Measurements from ENCODE around the gene SUSD6. TPM values are rescaled to one million over a fixed set of nuclear protein-coding genes. Genes with fewer than 3 reads are reported as not detected.
A peak's percentile ranks its signal among the peaks of the same experiment; 100 is the strongest.
"Not testable (repeated sequence)": the region's sequence is repeated elsewhere in the genome, so short reads cannot be mapped to it uniquely, and the experiment has no call there.

SUSD6 gene
- total and polyA plus RNA-seq, 2 donors (not counting 1 experiment from before 2014, with no cell fraction given) = 62.3 to 97.8 TPM

DNA sequence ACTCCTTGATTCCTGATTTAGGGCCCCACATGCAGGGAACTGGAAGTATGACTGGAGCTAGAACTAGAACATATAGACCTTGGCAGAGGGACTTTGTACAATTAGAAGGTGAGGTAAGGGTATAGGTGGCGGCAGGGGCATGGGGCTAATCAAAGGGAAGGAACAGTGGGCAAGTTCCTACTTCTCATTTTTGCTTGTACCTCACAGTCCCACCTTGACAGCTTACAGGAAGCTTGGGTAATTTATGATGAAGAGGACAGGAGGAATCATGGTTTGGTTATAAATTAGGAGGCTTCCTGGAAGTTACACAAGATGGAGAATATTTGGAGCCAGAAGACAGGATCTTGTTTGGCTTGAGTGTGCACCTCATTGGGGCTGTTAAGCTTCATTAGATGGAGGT lies 33.4 kb downstream of the SUSD6 start:
- no peak for DNase-seq
- peak; percentile 39 for ATAC-seq (ENCODE audit: low read depth)
- peak overlapping the region; percentile 54 for H3K27ac Mint-ChIP-seq
- ChIA-PET CTCF (interaction anchor here (0.7 to 2.1 kb wide), 5 partner anchors 20 to 82 kb away, joined by 3 to 8 read pairs (median 3); no protein-coding TSS in a partner anchor), POLR2A (interaction anchor here (0.7 kb wide), 1 partner anchor 949 kb away, joined by 3 read pairs; no protein-coding TSS in a partner anchor)
- Histone ChIP-seq H4K20me1 (ENCODE audit: control insufficient read depth, insufficient read depth, low read length, poor library complexity, severe bottlenecking) (peaks cover 85% of the 10 kb centered on the region), H3K9ac (ENCODE audit: low read length) (no peak overlapping the region), H3K4me3 (ENCODE audit: control extremely low read depth in 1 of 5, extremely low read depth in 1 of 5, insufficient read depth in 1 of 5, low read depth in 2 of 5, low read length in 4 of 5) (no peak overlapping the region), H3K79me2 (ENCODE audit: control insufficient read depth, insufficient read depth, low read length) (peaks cover 99% of the 10 kb centered on the region), H2AFZ (ENCODE audit: insufficient read depth, low read depth, low read length, poor library complexity, severe bottlenecking) (no peak overlapping the region), H3K9me3 (ENCODE audit: control extremely low read depth in 1 of 3, control insufficient read depth in 2 of 3, insufficient read depth in 1 of 3, low read length in 2 of 3) (peaks cover 1 to 26% (median 15%) of the 10 kb centered on the region in 3 donors), H3K4me2 (replicated peaks; ENCODE audit: low read depth, low read length, poor library complexity, severe bottlenecking) (peak overlapping the region; percentile 25), H3K4me1 (ENCODE audit: control insufficient read depth in 2 of 2, insufficient read depth in 2 of 2, low read length in 2 of 2) (peaks cover 65 to 68% of the 10 kb centered on the region in 2 donors), H3K27ac (ENCODE audit: low read length in 2 of 2) (peak overlapping the region in 1 of 2 donors; percentile 38), H3K27me3 (replicated peaks in 1 of 4; ENCODE audit: control extremely low read depth in 1 of 4, control insufficient read depth in 3 of 4, insufficient read depth in 4 of 4, low read length in 3 of 4) (no peaks in the 10 kb centered on the region), H3K36me3 (replicated peaks in 1 of 2; ENCODE audit: control extremely low read depth in 1 of 2, control insufficient read depth in 1 of 2, extremely low read depth in 1 of 2, insufficient read depth in 2 of 2, low read length in 1 of 2) (peaks cover 0 to 19% of the 10 kb centered on the region in 2 experiments)
- H3K4me3 Mint-ChIP-seq = peak overlapping the region; percentile 42
- H3K4me1 Mint-ChIP-seq = peaks cover 84% of the 10 kb centered on the region
- TF ChIP-seq, protein P1, sequence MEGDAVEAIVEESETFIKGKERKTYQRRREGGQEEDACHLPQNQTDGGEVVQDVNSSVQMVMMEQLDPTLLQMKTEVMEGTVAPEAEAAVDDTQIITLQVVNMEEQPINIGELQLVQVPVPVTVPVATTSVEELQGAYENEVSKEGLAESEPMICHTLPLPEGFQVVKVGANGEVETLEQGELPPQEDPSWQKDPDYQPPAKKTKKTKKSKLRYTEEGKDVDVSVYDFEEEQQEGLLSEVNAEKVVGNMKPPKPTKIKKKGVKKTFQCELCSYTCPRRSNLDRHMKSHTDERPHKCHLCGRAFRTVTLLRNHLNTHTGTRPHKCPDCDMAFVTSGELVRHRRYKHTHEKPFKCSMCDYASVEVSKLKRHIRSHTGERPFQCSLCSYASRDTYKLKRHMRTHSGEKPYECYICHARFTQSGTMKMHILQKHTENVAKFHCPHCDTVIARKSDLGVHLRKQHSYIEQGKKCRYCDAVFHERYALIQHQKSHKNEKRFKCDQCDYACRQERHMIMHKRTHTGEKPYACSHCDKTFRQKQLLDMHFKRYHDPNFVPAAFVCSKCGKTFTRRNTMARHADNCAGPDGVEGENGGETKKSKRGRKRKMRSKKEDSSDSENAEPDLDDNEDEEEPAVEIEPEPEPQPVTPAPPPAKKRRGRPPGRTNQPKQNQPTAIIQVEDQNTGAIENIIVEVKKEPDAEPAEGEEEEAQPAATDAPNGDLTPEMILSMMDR (IDR thresholded peaks at IDR 0.05) = no peak
- TF ChIP-seq EZH2 (IDR thresholded peaks at IDR 0.05; ENCODE audit: borderline replicate concordance, insufficient read depth, low read depth, low read length, poor library complexity, severe bottlenecking) = no peak
- peaks cover 5% of the 10 kb centered on the region for H3K9me3 Mint-ChIP-seq (ENCODE audit: insufficient read depth)
- intact Hi-C loops (cut with micrococcal nuclease) = no loop called here
- no peaks in the 10 kb centered on the region for H3K27me3 Mint-ChIP-seq
- no CpG with 5 or more reads among the region's 1 CpG for WGBS (ENCODE audit: insufficient coverage)

DNA sequence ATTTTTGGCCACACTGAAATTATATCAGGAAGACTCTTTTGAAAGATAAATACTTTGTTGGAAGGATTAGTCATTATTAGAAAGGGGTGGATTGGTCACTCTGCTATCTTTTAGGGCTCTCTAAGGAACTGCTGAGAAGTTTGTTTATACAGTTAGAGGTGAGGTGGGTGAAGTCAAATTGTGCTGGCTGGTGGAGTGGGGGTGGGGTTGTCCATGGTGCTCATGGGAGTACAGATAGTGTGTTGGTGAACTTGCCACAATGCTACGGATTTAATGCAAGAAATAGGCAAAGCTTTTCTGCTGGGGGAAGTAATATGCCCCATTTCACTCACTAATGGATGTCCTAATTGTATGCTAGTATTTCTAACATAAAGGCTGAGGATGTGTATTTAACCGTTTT lies 35.8 kb downstream of the SUSD6 start:
- Histone ChIP-seq H2AFZ (ENCODE audit: insufficient read depth, low read depth, low read length, poor library complexity, severe bottlenecking) (no peak overlapping the region), H3K27me3 (replicated peaks in 1 of 4; ENCODE audit: control extremely low read depth in 1 of 4, control insufficient read depth in 3 of 4, insufficient read depth in 4 of 4, low read length in 3 of 4) (no peaks in the 10 kb centered on the region), H4K20me1 (ENCODE audit: control insufficient read depth, insufficient read depth, low read length, poor library complexity, severe bottlenecking) (peaks cover 94% of the 10 kb centered on the region), H3K79me2 (ENCODE audit: control insufficient read depth, insufficient read depth, low read length) (peaks cover 100% of the 10 kb centered on the region), H3K4me1 (ENCODE audit: control insufficient read depth in 2 of 2, insufficient read depth in 2 of 2, low read length in 2 of 2) (peaks cover 83 to 84% of the 10 kb centered on the region in 2 donors), H3K36me3 (replicated peaks in 1 of 2; ENCODE audit: control extremely low read depth in 1 of 2, control insufficient read depth in 1 of 2, extremely low read depth in 1 of 2, insufficient read depth in 2 of 2, low read length in 1 of 2) (peaks cover 2 to 10% of the 10 kb centered on the region in 2 experiments), H3K9me3 (ENCODE audit: control extremely low read depth in 1 of 3, control insufficient read depth in 2 of 3, insufficient read depth in 1 of 3, low read length in 2 of 3) (peaks cover 0 to 11% (median 7%) of the 10 kb centered on the region in 3 donors), H3K4me3 (ENCODE audit: control extremely low read depth in 1 of 5, extremely low read depth in 1 of 5, insufficient read depth in 1 of 5, low read depth in 2 of 5, low read length in 4 of 5) (no peak overlapping the region), H3K27ac (ENCODE audit: low read length in 2 of 2) (peak overlapping the region in 1 of 2 donors; percentile 93), H3K4me2 (replicated peaks; ENCODE audit: low read depth, low read length, poor library complexity, severe bottlenecking) (peak overlapping the region; percentile 2), H3K9ac (ENCODE audit: low read length) (no peak overlapping the region)
- H3K9me3 Mint-ChIP-seq (ENCODE audit: insufficient read depth) = peaks cover 2% of the 10 kb centered on the region
- H3K4me1 Mint-ChIP-seq = peaks cover 93% of the 10 kb centered on the region
- peak overlapping the region; percentile 57 for H3K27ac Mint-ChIP-seq
- H3K27me3 Mint-ChIP-seq = no peaks in the 10 kb centered on the region
- DNase-seq = no peak
- POLR2A ChIA-PET = no interaction called here
- no peak for ATAC-seq (ENCODE audit: low read depth)
- CTCF ChIA-PET = interaction anchor here (1.3 kb wide), 1 partner anchor 35 kb away, joined by 3 read pairs; no protein-coding TSS in a partner anchor
- H3K4me3 Mint-ChIP-seq = no peak overlapping the region
- intact Hi-C loops (cut with micrococcal nuclease) = no loop called here
- no peak for TF ChIP-seq EZH2 (IDR thresholded peaks at IDR 0.05; ENCODE audit: borderline replicate concordance, insufficient read depth, low read depth, low read length, poor library complexity, severe bottlenecking)
- TF ChIP-seq, protein P1 (IDR thresholded peaks at IDR 0.05) = no peak
- no CpG with 5 or more reads among the region's 2 CpGs for WGBS (ENCODE audit: insufficient coverage)

DNA sequence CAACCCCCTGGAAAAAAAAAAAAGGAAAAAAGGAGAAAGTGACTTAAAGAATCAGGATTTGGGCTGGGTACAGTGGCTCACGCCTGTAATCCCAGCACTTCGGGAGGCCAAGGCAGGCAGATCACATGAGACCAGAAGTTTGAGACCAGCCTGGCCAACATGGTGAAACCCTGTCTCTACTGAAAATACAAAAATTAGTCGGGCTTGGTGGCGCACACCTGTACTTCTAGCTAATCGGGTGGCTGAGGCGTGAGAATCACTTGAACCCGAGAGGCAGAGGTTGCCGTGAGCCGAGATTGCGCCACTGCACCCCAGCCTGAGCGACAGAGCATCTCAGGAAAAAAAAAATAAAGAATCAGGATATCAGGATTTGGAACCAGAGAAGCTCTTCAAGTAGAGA lies 36.2 kb downstream of the SUSD6 start:
- intact Hi-C loops (cut with micrococcal nuclease) = loop anchor here (2.0 kb wide), 1 partner anchor 13 kb away; no protein-coding TSS in a partner anchor
- ATAC-seq (ENCODE audit: low read depth); H3K9me3 ChIP-seq (ENCODE audit: control extremely low read depth in 1 of 3, control insufficient read depth in 2 of 3, insufficient read depth in 1 of 3, low read length in 2 of 3); DNase-seq; H3K9ac ChIP-seq (ENCODE audit: low read length); H3K4me3 Mint-ChIP-seq; H3K27me3 Mint-ChIP-seq; H3K4me3 ChIP-seq (ENCODE audit: control extremely low read depth in 1 of 5, extremely low read depth in 1 of 5, insufficient read depth in 1 of 5, low read depth in 2 of 5, low read length in 4 of 5); H3K9me3 Mint-ChIP-seq (ENCODE audit: insufficient read depth); H3K36me3 ChIP-seq (replicated peaks in 1 of 2; ENCODE audit: control extremely low read depth in 1 of 2, control insufficient read depth in 1 of 2, extremely low read depth in 1 of 2, insufficient read depth in 2 of 2, low read length in 1 of 2); H2AFZ ChIP-seq (ENCODE audit: insufficient read depth, low read depth, low read length, poor library complexity, severe bottlenecking); H3K27me3 ChIP-seq (replicated peaks in 1 of 4; ENCODE audit: control extremely low read depth in 1 of 4, control insufficient read depth in 3 of 4, insufficient read depth in 4 of 4, low read length in 3 of 4); POLR2A ChIA-PET: not testable (repeated sequence)
- H3K4me2 ChIP-seq (replicated peaks; ENCODE audit: low read depth, low read length, poor library complexity, severe bottlenecking) = peak overlapping the region; percentile 75
- peaks cover 94% of the 10 kb centered on the region for H4K20me1 ChIP-seq (ENCODE audit: control insufficient read depth, insufficient read depth, low read length, poor library complexity, severe bottlenecking)
- peak overlapping the region in 1 of 2 donors; percentile 93 for H3K27ac ChIP-seq (ENCODE audit: low read length in 2 of 2)
- H3K79me2 ChIP-seq (ENCODE audit: control insufficient read depth, insufficient read depth, low read length) = peaks cover 100% of the 10 kb centered on the region
- CTCF ChIA-PET = interaction anchor here (1.3 to 1.7 kb wide), 2 partner anchors 25 to 35 kb away, joined by 3 to 8 read pairs; no protein-coding TSS in a partner anchor
- H3K4me1 ChIP-seq (ENCODE audit: control insufficient read depth in 2 of 2, insufficient read depth in 2 of 2, low read length in 2 of 2) = peaks cover 87% of the 10 kb centered on the region in 2 donors
- H3K4me1 Mint-ChIP-seq = peaks cover 92% of the 10 kb centered on the region
- peak overlapping the region; percentile 57 for H3K27ac Mint-ChIP-seq
- 96% methylated on average over 11 of the region's 11 CpGs for WGBS (ENCODE audit: insufficient coverage)

All from B cell (primary cell).